ENCODE results near the gene MAGEB17.
A peak's percentile ranks its signal among the peaks of the same experiment; 100 is the strongest.
"Not testable (repeated sequence)": the region's sequence is repeated elsewhere in the genome, so short reads cannot be mapped to it uniquely, and the experiment has no call there.

Gene MAGEB17, protein sequence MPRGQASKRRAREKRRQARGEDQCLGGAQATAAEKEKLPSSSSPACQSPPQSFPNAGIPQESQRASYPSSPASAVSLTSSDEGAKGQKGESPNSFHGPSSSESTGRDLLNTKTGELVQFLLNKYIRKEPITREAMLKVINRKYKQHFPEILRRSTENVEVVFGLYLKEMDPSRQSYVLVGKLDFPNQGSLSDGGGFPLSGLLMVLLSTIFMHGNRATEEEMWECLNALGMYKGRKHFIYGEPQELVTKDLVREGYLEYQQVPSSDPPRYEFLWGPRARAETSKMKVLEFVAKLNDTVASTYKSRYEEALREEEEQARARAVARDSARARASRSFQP

DNA sequence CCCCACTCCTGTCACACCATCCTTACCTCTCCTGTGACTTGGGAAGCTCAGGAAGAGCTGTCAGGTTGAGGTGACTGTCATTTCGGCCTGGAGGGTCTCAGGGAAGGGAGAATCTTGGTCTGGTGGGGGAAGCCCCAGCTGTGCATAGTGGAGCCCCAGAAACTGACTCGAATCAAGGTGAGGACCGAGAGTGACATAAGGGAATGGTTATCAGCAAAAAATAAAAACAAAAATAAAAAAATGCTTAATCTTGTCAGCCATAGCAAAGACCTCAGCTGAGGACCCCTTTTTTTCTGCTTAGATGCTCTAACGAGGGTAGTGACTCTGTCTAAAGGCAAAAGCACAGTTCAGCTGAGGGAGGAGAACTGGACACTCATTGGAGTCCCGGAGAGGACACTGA lies at the start of gene MAGEB17:
MAGEB17 (plus strand) TSS at position 301 of the 400 bp plus-strand sequence. CDS start 2,902 bp downstream, outside the sequence.
- DNase-seq (ENCODE audit: low read depth in 1 of 2, low spot score in 1 of 2): no peak

DNA sequence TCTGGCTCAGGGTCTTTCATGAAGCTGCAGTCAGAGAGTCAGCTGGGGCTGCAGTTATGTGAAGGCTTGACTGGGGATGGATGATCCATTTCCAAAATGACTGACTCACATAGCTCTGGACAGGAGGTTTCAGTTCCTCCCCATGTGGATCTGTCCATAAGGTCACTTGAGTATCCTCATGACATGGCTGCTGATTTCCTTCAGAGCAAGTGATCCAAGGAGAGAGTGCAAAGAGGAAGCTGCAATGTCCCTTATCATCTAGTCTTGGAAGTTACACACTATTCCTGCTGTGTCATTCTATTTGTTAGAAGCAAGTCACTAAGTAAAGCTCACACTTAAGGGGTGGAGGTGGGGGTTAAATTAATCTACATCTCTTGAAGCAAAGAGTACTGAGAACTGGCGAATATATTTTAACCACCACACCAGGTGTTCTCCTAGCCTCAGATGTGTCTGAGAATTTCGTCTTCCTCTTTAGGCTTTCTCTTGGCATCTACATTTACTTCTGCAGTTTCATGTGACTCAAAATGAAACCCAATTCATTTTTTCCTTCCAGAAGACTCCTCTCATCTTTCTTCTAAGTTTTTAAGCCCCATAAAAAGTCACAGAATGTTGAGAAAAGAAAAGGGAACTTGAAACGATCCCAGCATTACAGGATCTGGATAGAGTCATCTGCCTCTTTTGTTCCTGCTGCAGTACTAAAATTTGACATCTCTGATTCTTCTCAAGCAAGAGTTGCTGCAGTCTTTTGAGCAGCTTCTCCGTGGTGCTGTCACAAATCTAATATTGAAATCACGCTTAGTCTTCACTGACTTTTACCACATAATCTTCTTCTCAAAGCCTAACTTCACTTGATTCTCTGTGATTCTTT lies 47.7 kb upstream of the MAGEB17 start:
- DNase-seq (ENCODE audit: low read depth in 1 of 2, low spot score in 1 of 2): no peak

DNA sequence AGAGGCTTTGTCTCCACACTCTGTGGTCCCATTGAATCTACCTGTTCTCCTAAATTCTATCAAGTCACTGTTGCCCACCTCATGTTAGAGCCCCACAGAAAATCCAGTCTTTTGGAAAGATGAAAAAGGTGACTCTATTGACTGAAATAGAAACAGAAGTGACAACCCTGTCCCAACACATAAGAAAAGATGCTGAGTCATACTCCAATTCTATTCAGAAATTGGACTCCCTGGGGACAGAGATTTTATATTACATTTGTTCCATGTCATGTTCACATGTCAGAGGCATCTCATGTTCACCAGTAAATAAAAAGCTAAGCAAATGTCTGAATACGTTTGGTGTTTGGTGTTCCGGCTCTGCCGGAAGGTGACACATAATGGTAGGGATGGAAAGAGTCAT lies 46.9 kb upstream of the MAGEB17 start:
- no peak for DNase-seq (ENCODE audit: low read depth in 1 of 2, low spot score in 1 of 2)

DNA sequence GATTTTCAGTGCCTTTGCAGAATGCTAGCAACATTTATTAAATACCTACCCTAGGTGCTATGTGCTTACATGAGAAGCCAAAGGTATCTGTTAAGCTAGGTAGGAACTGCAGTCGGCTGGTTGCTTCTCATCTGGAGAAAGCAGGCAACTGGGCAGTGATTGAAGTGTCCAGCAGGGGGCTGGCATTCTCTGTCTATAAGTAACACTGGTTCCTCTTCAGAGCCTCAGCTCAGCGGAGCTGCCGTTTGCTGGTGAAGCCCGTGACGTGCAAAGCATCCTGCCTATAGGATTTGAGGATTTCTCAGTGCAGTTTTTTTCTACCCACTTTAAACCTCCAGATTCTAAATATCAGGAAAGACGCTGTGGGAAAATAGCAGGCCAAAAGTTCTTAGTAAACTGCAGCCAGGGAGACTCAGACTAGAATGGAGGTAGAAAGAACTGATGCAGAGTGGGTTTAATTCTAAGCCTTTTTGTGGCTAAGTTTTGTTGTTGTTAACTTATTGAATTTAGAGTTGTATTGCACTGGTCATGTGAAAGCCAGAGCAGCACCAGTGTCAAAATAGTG lies 44.0 kb upstream of the MAGEB17 start, which contains the start of gene GRPR:
GRPR (plus strand) TSS at position 344 of the 565 bp plus-strand sequence. CDS start 389 bp downstream, outside the sequence.
- peak; percentile 3 to 12 for DNase-seq (ENCODE audit: low read depth in 1 of 2, low spot score in 1 of 2)

DNA sequence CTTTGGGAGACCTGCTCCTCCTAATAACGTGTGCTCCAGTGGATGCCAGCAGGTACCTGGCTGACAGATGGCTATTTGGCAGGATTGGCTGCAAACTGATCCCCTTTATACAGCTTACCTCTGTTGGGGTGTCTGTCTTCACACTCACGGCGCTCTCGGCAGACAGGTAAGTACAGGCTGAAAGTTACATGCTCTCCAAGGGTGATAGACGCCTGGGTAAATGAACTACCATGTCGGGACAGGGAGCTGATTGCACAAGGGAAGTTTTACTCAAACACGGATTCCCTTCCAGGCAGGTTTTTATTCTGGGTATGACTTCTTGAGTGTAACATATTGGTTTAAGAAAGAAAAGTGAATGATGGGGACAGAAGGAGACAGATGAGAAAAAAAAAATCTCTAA lies 43.1 kb upstream of the MAGEB17 start:
- no peak for DNase-seq (ENCODE audit: low read depth in 1 of 2, low spot score in 1 of 2)

DNA sequence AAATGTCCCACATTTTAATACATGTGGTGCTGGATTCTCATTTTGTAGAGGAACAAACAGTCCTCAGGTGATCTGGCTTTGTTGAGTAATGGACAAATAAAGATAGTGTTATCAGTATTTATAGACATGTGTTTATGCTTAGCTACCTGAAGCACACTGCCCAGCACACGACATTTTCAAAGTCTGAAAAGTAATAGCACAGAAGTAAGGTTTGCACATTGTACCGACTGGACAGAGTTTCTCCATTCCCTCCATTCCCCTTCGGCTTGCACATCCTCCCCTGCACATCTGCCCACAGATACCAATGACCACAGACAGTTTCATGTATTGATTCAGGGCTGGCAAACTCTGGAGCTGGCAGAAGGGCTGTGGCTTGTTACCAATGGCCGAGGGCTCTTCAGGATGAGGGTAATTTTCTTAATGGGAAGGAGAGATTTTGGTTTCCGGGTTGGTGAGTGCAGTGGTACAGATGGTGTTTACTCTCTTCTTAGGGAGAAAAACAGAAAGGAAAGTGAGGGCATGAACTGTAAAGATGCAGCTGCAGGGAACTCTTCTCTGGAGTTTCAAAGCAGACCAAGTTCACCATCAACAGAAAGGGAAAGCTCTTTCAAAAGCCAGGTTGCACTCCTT lies 41.6 kb upstream of the MAGEB17 start:
- DNase-seq (ENCODE audit: low read depth in 1 of 2, low spot score in 1 of 2): no peak

DNA sequence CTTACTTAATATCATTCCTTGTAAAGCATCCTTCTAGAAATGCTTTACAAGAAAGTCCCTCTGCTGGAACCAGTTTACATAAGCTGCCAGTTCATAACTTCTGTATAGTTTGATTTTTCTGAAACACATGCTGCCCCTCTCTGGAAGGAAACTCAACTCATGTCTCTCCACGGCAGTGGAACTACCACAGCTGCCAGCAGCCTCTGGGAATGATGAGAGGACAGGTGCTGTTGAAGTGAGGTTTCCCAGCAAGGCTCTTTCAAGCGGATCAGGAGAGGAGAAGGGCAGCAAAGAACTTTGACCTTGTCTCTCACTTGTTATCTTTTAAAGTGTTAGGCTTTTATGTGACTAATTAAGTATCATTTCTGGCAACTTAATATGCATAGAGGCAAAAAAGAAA lies 36.6 kb upstream of the MAGEB17 start:
- no peak for DNase-seq (ENCODE audit: low read depth in 1 of 2, low spot score in 1 of 2)

DNA sequence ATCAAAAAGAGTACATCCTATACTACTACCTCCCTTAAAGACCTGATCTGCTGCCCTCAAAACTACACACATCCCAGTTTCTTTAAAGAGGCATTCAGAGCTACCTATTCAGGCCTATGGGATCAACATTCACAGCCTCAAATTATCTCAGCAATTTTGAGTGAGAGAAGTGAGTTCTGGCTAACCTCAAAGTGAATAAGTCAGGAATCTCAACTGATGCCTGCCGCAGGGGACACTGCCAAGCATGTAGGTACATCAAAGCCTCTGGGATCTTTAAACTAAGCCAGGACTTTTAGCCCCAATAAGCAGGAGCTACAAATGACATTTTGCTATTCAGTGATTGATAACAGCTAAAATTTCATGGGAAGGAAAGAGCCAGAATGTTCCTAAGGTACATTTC lies 32.3 kb upstream of the MAGEB17 start:
- no peak for DNase-seq (ENCODE audit: low read depth in 1 of 2, low spot score in 1 of 2)

DNA sequence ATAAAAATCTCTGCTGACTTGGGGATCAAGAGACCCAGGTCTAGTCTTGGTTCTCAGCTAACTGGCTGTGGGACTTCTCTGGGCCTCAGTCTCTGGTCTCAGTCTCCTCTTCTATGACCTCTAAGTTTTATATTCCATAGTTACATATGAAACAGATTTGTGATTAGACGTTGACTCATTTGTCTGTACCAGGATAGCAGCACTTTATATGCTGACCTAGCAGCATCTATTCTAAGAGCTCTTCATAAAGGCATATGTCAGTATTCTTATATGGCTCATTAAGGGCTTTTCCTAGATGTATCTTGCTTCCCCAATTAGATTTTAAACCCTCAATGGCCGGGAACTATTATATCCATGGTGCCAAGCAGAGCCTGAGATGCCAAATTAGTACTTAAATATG lies 31.2 kb upstream of the MAGEB17 start:
- no peak for DNase-seq (ENCODE audit: low read depth in 1 of 2, low spot score in 1 of 2)

DNA sequence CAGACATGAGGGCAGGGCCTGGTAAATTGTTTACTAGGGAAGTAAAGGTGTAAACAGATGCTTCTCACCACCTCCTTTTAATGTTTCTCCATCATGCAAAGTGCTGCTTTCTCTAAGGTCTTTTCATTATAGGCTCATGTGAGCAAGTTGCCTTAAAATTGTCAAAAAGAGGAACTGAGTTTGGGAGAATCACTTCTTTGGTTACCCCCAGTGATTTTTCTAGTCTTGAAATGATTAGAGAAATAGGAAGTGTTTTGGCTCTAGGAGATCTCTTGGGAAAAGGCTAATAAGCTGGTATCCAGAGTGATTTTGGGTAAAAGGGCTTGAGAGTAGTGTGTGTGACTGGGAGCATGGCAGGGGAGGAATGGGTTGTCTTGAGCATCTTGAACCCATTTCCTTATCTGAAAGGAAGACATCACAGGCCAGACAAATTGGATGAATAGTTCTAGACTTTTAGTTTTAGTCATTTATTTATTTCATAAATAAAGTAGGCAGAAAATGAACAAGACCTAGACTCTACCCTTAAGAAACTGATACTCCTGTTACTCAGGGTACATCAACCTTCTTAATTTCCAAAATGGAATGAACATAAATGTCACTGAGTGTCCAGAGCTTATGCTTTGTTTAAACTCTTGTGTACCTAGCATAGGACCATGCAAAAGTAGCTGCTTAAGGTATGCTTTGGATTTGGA lies 29.7 kb upstream of the MAGEB17 start:
- DNase-seq (ENCODE audit: low read depth in 1 of 2, low spot score in 1 of 2): no peak

DNA sequence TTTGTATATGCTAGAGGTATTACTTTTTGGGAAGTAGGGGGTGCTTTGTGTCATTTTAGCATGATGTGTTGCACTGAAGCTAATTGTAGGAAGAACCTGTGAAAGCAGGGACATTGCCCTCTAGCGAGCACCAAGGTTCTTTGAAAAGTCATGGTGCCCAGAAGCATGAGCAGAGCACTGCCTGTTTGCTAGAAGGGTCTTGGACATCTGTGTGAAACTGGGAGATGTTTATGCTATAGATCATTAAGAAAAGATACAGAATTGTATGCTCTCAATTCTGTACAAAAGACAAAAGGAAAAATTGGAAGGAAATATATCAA lies 29.2 kb upstream of the MAGEB17 start:
- DNase-seq (ENCODE audit: low read depth in 1 of 2, low spot score in 1 of 2): no peak

DNA sequence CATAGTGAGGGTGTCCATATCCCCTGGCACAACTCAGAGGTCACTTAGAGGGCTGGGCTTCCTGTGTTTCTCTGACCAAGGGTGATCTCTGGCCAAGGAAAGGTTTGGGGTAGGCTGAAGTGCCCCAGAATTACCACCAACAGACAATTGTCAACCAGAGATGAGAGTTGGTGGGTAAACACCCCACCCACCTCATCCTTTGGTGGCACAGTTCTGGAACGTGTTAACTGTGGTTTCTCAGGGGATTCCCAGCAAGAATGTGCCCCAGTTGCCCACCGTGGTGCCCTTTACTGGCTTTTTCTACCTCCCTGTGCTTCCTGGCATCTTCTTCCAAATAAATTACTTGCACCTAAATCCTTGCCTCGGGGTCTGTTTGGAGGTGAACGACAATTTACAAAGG lies 26.8 kb upstream of the MAGEB17 start:
- DNase-seq (ENCODE audit: low read depth in 1 of 2, low spot score in 1 of 2): no peak

DNA sequence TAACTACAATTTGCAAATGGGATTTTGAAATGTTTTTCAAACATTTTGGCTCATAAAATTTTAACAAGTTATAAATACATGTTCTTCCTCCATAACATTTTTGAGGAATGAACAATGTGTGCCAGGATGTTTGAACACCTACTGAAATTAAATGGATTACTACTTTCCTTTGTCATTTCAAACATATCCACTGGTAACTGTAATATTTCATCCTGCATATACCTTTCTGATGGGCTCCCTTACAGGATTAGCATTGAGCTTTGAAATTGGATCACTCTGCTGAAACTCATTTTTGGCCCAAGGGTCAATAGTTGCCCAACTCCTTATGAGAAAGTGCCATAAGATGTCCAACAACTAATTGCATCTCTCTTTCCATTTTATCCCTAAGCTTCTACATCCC lies 26.3 kb upstream of the MAGEB17 start:
- DNase-seq (ENCODE audit: low read depth in 1 of 2, low spot score in 1 of 2): no peak

DNA sequence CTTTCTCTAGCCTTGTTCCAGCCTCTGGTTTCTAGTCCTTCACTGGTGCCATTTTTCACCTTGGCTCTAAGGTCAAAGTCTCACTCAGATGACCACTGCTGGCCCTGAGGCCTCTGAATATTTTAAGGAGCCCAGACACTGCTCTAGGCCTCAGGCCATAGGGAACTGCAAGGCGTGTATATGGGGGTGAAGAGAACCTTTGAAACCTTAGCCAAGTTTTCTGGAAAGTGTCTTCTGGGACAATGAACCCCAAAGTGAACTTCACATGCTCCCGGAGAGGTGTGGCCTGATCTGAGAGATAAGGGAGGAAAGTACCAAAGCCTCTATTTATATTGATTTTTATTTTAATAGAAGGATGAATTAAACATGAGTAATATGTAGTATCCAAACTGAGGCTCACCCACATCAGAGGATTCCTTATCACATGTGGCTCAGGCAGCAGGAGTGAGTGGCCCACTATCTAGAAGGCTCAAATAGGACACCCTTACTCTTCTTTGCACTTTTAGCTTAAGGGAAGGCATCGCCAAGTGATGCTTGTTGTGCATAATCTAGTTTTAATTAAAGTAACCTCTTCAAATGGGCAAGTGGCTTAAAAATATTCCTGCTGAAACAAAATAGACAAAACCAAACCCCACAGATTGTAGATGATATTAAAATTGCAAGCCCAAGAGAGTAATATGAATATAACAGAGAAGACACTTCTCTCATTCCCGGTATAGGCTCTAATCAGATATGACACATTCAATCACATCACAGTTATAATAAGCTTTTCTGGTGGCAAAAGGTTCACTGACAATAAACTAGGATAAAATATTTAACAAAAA lies 25.6 kb upstream of the MAGEB17 start:
- no peak for DNase-seq (ENCODE audit: low read depth in 1 of 2, low spot score in 1 of 2)

DNA sequence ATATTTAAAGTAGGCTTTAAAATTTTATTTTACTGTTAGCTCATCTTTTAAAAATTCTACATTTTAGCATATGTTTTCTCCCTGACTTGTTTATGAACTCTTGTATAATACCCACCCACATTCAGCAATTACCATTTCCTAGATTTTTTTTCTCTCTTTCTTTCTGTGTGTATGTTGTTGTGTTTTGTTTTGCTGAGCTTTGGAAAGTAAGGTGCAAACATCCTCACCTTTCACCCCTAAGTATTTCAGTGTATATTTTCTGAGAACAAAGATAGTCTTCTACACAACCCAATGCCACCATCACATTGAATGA lies 25.1 kb upstream of the MAGEB17 start:
- DNase-seq (ENCODE audit: low read depth in 1 of 2, low spot score in 1 of 2): no peak

DNA sequence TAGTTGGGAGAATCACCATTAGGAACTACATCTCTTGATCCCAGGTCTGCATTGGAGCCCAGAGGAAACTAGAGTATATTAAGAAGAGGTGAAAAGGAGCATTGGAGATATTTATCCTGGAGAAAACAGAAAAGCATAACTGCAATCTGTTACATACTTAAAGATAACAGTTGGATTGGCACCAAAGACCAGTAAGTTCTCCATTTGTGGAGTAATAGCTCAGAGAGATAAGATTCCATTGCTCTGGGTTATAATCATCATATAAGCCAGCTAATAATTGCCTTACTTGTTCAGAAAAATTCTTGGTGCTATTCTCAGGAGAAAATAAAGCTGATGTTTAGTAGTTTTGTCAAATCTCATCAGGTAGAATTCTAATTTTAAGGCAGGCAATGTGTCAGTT lies 23.3 kb upstream of the MAGEB17 start:
- DNase-seq (ENCODE audit: low read depth in 1 of 2, low spot score in 1 of 2): no peak

DNA sequence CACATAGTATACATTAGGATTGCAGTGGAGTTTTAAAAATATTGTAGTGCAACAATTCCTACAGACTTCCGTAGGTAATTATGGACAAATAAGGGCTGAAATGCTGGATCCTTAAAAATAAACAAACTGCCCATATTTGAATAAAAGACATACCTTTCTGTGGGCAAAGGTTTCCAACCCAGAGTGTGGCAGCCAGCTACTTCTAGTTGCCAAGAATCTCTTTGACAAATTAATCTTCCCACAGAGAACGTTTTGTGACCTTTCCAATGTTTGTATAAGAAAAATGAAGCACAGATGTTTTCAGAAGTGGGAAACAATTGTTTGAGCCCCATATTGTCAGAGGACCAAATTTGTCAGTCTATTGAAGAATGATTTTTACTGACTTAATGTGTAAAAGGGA lies 22.9 kb upstream of the MAGEB17 start:
- DNase-seq (ENCODE audit: low read depth in 1 of 2, low spot score in 1 of 2): no peak

DNA sequence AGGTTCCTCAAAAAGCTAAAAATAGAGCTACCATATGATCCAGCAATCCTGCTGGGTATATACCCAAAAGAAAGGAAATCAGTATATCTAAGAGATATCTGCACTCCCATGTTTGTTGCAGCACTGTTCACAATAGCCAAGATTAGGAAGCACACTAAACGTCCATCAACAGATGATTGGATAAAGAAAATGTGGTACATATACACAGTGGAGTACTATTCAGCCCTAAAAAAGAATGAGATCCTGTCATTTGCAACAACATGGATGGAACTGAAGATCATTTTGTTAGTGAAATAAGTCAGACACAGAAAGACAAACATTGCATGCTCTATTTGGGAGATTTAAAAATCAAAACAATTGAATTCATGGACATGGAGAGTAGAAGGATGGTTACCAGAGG lies 22.2 kb upstream of the MAGEB17 start:
- DNase-seq (ENCODE audit: low read depth in 1 of 2, low spot score in 1 of 2): not testable (repeated sequence)

DNA sequence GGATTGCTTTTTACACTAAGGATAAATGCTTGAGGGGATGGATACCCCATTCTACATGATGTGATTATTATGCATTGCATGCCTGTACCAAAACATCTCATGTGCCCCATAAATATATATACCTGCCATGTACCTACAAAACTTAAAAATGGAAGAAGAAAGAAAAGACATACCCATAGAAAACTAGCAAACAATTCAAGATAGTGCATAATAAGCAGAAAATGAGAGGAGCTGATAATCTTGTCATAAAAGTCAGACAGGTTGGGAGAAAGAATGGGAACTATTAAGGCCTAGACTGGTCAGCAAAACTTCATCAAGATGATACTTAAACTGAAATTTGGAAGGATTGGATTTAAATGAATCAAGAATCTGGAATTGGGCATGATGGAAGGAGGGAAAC lies 21.6 kb upstream of the MAGEB17 start:
- no peak for DNase-seq (ENCODE audit: low read depth in 1 of 2, low spot score in 1 of 2)

DNA sequence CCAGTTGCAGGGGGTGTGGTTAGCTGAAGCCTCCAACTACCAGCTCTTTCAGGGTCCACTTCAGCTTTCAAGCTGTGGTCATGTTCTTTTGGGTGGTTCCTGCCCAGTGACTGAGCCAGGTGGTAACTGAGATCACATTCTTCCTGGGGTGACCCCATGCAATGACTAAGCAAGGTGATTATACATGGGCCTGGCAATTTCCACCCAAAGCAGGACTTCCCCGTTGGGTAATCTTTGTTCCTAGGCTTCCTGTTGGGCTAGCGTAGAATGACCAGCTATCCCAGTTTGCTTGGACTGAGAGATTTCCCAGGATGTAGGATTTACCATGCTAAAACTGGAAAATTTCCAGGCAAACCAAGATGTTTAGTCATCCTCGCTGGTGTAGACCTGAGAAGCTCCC lies 18.4 kb upstream of the MAGEB17 start:
- DNase-seq (ENCODE audit: low read depth in 1 of 2, low spot score in 1 of 2): no peak
